Stimulated activated CD8-positive, alpha-beta memory T cell treated with anti-CD3 and anti-CD28 coated beads, Interleukin-12 subunit alpha, Interleukin-12 subunit beta, amount 100 ng/mL, for 4 hours (primary cell): Measurements from ENCODE around the gene ACTR1B.
A peak's percentile ranks its signal among the peaks of the same experiment; 100 is the strongest.
"Not testable (repeated sequence)": the region's sequence is repeated elsewhere in the genome, so short reads cannot be mapped to it uniquely, and the experiment has no call there.

Source experiments
- DNase-seq: peaks from one replicate; pipeline ENCODE4 v3.0.0-alpha.2; 2020; ENCODE audit warnings: low read depth

Gene ACTR1B

DNA sequence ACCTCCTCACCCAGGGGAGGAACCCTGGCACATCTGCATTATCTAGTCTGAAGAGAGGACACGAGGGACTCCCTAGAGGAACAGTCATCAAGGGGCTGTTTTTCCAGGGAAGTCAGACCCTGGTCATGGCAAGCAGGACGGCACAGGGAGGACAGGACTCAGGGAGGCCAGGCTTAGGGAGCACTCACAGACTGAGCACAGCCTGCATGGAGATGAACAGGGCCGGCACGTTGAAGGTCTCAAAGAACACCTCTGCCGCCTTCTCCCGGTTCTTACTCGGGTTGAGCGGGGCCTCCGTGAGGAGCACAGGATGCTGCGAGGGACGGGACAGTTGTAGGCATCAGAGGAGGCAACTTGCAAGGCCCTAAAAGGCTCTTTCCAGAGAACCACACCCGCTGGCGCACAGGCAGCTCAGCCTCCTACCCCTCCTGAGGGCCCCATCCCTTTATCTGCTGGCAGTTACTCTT, 5.1 kb downstream of the ACTR1B start:
- DNase-seq = no peak

DNA sequence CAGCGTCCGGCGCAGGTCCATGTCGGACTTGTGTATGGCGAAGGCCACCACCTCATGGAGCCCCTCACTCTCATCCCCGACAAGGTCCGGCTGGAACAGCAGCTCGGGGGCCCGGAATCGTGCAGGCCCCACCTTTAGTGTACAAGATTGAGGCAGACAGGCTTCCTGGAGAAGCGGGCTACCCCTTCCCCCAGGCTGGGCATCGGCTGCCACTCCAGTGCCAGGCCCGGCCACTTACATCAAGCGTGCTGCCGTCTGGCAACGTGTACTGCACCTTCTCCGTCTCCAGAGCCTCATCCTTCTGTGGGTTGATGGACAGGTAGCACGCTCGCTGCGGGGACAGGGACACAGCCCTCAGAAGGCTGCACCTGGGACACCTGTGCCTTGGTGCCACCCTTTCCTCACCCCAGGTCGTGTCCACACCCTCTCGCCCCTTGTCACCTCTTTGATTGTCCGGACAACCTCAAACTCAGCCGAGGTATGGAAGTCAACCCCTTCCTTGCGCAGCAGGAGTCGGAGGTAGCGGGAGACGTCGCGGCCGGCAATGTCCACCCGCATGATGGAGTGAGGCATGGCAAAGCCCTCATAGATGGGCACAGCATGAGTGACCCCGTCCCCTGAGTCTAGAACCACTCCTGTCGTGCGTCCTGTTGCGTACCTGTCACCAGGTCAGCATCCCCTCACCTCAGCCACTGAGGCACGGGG, 5.7 kb downstream of the ACTR1B start:
- DNase-seq = no peak

- no peak for DNase-seq
Measured at GRCh38 chr2:97656905-97657587, 6.8 kb downstream of the ACTR1B start.

DNA sequence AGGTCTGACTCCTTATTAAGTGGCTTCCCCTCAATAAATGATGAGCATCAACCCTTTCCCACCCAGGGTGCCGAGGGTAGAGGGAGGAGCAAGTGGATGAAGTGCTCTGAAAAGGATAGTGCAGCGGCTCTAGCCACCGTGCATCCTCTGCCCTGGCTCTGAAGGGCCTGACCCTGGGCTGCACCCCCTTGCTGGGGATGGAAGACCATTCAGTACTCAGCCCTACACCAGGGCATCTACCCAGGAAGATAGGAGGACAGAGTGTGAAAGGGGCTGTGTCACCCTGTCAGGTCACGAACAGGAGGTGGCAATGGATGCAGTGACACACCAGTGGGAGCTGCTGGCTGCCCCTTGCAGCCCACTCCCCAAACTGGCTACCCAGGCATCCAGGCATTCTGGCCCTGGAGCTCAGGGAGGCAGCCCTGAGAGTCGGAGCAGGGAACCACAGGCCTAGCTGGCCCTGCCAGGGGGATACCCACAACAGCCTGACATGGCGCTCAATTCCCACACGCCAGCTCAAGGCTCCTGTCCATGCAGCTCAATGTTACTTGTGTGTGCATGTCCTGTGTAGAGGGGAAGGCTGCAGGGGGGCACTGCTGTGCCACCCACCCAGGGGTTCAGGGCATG, 7.6 kb downstream of the ACTR1B start:
- no peak for DNase-seq

- no peak for DNase-seq
Measured at GRCh38 chr2:97654791-97655190, 9.1 kb downstream of the ACTR1B start.

- DNase-seq = no peak
Measured at GRCh38 chr2:97654309-97654708, 9.5 kb downstream of the ACTR1B start.

DNA sequence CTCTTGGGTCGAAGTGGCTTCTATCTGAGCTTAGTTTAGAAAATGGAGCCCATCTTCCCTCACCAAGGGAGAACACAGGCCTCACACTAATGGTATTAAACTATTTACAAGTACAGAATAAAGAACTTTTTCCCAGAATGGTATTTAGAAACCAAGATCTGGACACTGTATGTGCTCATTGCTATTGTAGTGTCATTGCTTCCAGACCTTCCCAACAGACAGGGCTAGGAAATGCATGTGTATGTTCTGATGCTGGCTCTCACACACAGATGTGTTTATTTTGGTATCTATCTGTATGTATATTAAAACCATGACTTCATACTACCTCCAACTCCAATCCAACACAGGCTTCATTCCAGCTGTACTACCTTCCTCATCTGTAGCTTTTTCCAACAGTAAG, 10.0 kb downstream of the ACTR1B start:
- DNase-seq = no peak

GRCh38 chr2:97653473-97653872, 10.4 kb downstream of the ACTR1B start:
- no peak for DNase-seq

DNA sequence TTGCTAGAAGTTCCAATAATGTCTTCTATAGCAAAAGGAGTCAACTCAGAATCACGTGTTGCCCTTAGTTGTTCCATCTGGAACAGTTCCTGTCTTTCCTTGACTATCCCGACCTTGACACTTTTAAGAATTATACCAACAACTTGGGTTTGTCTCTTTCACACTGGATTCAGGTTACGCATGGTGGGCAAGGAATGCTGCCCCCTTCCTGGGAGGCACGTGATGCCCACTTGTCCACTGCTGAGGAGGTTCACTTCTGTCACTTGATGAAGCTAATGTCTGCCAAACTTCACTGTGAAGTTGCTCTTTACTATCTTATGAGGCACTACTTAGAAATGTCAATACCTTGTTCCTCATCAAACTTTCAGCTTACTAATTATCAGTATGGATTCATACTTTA, 12.7 kb downstream of the ACTR1B start:
- no peak for DNase-seq

- DNase-seq = no peak
Measured at GRCh38 chr2:97646977-97647376, 16.9 kb downstream of the ACTR1B start.

DNA sequence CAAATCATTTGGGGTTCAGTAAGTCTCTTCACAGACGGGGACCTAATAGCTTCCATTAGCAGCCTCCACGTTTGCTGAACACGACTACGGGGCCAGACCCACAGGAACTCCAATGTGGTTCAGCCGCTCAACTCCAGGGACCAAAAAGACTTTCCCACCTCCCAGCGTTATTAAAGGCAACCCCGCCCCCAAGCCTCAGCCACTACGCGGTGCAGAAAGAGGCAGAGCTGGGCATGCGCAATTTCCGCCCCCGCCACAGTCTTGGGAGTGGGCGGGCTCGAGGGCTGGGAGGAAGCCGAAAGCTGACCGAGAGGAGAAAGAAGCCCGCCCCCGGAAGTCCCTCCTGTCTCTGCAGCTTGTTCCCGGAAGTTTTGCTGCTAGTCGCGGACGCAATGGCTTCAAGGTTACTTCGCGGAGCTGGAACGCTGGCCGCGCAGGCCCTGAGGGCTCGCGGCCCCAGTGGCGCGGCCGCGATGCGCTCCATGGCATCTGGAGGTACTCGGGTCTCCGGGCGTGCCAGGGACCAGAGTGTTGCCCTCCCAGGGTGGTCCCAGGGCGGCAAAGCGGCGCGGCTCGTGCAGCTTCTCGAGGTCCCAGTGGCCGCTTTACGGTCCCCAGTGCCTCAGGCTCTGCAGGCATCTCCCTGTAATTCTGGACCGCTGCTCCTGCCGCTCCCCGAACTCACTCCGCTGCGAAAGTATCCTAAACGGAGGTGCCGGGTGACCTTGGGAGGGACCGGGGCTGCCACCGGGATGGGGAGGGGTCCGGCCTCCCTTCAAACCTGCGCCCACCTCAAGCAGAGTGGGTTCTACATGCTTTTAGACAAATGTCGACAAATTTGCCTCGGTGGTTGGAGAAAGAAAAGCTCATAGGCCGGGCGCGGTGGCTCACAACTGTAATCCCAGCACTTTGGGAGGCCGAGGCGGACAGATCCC, 17.9 kb downstream of the ACTR1B start, which contains the start of gene COX5B:
TSS of gene COX5B (plus strand) at position 368 of the 935 bp plus-strand sequence. CDS start at position 393, 25 bp downstream.
- DNase-seq = peak; percentile 99

GRCh38 chr2:97645112-97645694, 18.6 kb downstream of the ACTR1B start:
- DNase-seq = no peak

GRCh38 chr2:97644023-97644717, 19.7 kb downstream of the ACTR1B start:
- DNase-seq = no peak

GRCh38 chr2:97626049-97626430, 37.8 kb downstream of the ACTR1B start:
- not testable (repeated sequence) for DNase-seq

- DNase-seq = not testable (repeated sequence)
Measured at GRCh38 chr2:97625354-97626048, 38.3 kb downstream of the ACTR1B start.

- not testable (repeated sequence) for DNase-seq
Measured at GRCh38 chr2:97622976-97623375, 40.9 kb downstream of the ACTR1B start.

GRCh38 chr2:97620492-97620891, 43.4 kb downstream of the ACTR1B start:
- not testable (repeated sequence) for DNase-seq

DNA sequence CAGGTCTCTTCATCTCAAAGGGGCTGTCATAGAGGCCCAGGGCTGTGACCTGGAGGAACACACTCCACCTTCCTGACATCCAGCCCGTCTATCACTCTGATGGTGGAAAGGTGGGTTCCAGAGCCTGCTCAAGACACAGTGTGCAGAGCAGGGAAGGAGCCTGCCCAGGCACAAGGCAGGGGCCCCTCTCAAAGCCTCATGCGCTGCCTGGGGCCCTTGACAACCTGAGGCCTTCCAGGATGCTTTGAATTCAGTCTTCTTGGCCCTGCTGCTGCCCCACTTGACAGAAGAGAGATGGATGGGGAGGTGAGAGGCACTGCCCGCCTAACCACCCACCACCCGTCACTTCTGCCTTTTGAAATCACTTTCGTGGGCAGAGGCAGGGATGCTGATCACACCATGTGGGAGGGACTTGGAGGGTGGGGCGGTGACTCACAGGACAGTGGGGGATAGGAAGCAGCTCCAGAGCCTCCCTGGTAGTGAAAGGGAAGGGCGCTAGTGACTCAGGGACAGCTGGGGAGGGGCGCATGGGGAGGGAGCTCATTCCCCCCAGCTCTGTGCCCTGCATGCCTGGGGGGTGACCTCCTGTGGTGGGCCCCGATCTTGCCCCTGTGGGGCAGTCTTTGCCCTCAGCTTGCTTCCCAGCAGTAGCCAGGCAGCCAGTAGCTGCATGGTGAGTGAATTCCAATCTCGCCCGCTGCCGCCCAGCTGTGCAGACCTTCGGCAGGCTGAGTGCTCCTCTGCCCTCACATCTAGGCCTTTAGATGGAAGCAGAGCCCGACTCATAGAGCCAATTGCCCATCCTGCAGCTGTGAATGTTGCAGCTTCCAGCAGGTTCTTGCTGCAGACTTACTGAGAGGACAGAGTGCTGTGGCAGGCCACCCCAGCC, 44.7 kb downstream of the ACTR1B start:
- not testable (repeated sequence) for DNase-seq

GRCh38 chr2:97617911-97618310, 45.9 kb downstream of the ACTR1B start:
- no peak for DNase-seq
